ENCODE results near the gene KYNU. TPM values are rescaled to one million over a fixed set of nuclear protein-coding genes. Genes with fewer than 3 reads are reported as not detected.

The KYNU gene
- total and polyA plus RNA-seq, 11 donors, result 0.38 to 14.0 (median 0.77) TPM

DNA sequence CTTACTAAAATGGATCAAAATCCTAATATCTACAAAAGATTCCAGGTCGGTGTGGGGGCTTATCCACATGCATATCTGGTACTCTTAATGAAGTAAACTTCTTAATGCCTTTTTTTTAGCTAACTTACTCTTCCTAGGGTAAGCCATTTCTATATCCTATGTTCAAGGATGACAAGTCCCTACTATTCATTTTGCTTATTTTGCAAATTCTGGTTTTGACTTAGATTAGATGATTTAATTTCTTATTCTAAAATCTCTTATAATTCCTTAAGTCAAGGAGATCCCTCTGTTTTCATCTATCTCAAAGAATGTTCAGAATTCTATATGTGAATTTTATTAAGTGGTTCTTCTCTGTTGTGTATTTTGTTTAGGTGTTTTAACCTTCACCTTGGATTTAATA lies 79.7 kb downstream of the KYNU start:
- Histone ChIP-seq H3K27ac (no peak overlapping the region), H3K9me3 (no peaks in the 10 kb centered on the region), H3K27me3 (no peaks in the 10 kb centered on the region), H3K4me1 (no peaks in the 10 kb centered on the region), H3K36me3 (peaks cover 0 to 5% (median 0%) of the 10 kb centered on the region in 9 donors), H3K4me3 (no peak overlapping the region)
- ATAC-seq, result no peak
- TF ChIP-seq, protein P1, sequence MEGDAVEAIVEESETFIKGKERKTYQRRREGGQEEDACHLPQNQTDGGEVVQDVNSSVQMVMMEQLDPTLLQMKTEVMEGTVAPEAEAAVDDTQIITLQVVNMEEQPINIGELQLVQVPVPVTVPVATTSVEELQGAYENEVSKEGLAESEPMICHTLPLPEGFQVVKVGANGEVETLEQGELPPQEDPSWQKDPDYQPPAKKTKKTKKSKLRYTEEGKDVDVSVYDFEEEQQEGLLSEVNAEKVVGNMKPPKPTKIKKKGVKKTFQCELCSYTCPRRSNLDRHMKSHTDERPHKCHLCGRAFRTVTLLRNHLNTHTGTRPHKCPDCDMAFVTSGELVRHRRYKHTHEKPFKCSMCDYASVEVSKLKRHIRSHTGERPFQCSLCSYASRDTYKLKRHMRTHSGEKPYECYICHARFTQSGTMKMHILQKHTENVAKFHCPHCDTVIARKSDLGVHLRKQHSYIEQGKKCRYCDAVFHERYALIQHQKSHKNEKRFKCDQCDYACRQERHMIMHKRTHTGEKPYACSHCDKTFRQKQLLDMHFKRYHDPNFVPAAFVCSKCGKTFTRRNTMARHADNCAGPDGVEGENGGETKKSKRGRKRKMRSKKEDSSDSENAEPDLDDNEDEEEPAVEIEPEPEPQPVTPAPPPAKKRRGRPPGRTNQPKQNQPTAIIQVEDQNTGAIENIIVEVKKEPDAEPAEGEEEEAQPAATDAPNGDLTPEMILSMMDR (IDR thresholded peaks at IDR 0.05), result no peak
- no peak for TF ChIP-seq POLR2A (IDR thresholded peaks at IDR 0.05)
- intact Hi-C loops (cut with DNase I), result no loop called here
- WGBS, 4 donors, result 47 to 67% (median 50%) methylated on average over 1 of the region's 1 CpG
- DNase-seq, result no peak

DNA sequence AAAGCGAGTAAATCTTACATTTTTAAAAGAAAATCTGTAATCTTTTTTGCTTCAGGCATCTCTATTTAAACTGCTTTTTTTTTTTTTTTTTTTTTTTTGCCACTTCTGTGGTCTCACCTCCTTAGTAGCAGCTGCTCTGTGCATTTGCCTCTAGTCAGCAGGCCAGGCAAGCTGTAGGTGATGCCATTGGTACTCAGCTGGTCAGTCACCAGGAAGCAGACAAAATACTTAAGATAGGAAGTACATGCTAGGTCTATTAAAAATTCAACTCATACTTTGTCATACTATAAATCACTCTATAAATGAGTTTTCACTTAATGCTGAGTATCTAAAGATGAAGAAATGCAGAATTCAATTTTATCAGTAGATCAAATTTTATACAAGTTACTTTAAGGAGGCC lies 83.7 kb downstream of the KYNU start:
- 81 to 90% (median 86%) methylated on average over 1 of the region's 1 CpG for WGBS, 4 donors
- H3K4me1 ChIP-seq, result no peaks in the 10 kb centered on the region
- TF ChIP-seq, protein P1 (IDR thresholded peaks at IDR 0.05), result no peak
- TF ChIP-seq POLR2A (IDR thresholded peaks at IDR 0.05), result no peak
- H3K36me3 ChIP-seq, result peaks cover 0 to 9% (median 0%) of the 10 kb centered on the region in 9 donors
- H3K27ac ChIP-seq, result no peak overlapping the region
- H3K27me3 ChIP-seq, result no peaks in the 10 kb centered on the region
- H3K9me3 ChIP-seq, result peaks cover 0 to 14% (median 0%) of the 10 kb centered on the region in 12 donors
- intact Hi-C loops (cut with DNase I), result no loop called here
- H3K4me3 ChIP-seq, result no peak overlapping the region
- DNase-seq (no peak), ATAC-seq (no peak)

DNA sequence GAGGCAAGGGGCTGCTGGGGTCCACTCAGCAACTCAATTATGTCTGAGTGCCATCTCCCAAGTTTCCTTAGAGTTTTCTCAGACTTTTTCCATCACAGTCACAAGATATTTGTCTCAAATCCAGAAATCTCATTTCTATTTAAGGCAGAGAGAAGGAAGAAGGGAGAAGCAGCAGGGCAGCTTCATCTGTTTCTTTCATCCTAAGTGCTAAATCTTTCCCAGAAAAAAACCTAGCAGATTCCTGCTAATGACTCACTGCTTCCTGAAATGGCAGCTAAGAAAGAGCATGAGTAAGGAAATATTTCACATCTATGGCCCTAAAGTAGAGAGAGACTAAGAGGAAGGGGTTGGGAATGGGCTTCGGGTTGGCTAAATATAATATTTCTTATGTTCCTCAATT lies 88.0 kb downstream of the KYNU start:
- DNase-seq (no peak), ATAC-seq (no peak)
- H3K27ac ChIP-seq, result no peak overlapping the region
- intact Hi-C loops (cut with DNase I), result no loop called here
- H3K27me3 ChIP-seq, result no peaks in the 10 kb centered on the region
- 75 to 80% (median 77%) methylated on average over 1 of the region's 1 CpG for WGBS, 4 donors
- peaks cover 0 to 11% (median 0%) of the 10 kb centered on the region in 9 donors for H3K36me3 ChIP-seq
- no peaks in the 10 kb centered on the region for H3K4me1 ChIP-seq
- H3K9me3 ChIP-seq, result peaks cover 0 to 14% (median 0%) of the 10 kb centered on the region in 12 donors
- TF ChIP-seq, protein P1 (IDR thresholded peaks at IDR 0.05), result no peak
- TF ChIP-seq POLR2A (IDR thresholded peaks at IDR 0.05), result no peak
- H3K4me3 ChIP-seq, result no peak overlapping the region

DNA sequence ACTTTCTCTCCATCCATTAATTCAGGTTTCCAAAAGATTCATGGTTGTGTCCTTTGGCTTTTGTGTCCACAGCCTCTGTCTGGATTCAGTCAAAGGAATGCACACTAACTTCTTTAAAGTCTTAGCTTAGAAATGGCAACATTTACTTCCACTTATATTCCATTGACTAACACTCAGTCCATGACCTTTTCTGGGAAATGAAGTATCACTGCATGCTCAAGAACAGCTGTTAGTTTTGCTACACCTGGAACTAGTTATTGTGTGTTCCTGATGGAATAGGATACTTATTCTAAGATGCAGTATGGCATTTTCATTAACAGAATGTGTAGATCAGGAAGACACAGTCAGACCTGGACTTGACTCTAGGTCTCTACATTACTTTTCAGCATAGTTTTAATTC lies 88.8 kb downstream of the KYNU start:
- no peak for TF ChIP-seq POLR2A (IDR thresholded peaks at IDR 0.05)
- TF ChIP-seq, protein P1 (IDR thresholded peaks at IDR 0.05), result no peak
- no peaks in the 10 kb centered on the region for H3K4me1 ChIP-seq
- intact Hi-C loops (cut with DNase I), result no loop called here

More for the DNA sequence above, 88.8 kb downstream of the KYNU start:
- no peak overlapping the region for H3K27ac ChIP-seq
- H3K36me3 ChIP-seq, result peaks cover 0 to 11% (median 0%) of the 10 kb centered on the region in 9 donors
- H3K9me3 ChIP-seq, result peaks cover 0 to 14% (median 0%) of the 10 kb centered on the region in 12 donors
- DNase-seq (no peak), ATAC-seq (no peak)
- no peak overlapping the region for H3K4me3 ChIP-seq
- no peaks in the 10 kb centered on the region for H3K27me3 ChIP-seq
